ENCODE data around the gene SOX12. TPM values are rescaled to one million over a fixed set of nuclear protein-coding genes. Genes with fewer than 3 reads are reported as not detected.

SOX12 gene
- total RNA-seq, 1 experiment from 2014 or later = 41.0 TPM

DNA sequence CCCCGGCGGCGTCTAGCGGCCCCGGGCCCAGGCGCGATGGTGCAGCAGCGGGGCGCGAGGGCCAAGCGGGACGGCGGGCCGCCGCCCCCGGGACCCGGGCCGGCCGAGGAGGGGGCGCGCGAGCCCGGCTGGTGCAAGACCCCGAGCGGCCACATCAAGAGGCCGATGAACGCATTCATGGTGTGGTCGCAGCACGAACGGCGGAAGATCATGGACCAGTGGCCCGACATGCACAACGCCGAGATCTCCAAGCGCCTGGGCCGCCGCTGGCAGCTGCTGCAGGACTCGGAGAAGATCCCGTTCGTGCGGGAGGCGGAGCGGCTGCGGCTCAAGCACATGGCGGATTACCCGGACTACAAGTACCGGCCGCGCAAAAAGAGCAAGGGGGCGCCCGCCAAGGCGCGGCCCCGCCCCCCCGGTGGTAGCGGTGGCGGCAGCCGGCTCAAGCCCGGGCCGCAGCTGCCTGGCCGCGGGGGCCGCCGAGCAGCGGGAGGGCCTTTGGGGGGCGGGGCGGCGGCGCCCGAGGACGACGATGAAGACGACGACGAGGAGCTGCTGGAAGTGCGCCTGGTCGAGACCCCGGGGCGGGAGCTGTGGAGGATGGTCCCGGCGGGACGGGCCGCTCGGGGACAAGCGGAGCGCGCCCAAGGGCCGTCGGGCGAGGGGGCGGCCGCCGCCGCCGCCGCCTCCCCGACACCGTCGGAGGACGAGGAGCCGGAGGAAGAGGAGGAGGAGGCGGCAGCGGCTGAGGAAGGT is 715 bp downstream of the SOX12 start:
- TF ChIP-seq CTCF (conservative IDR thresholded peaks at IDR 0.05; ENCODE audit: low read depth, low read length) = no peak
- TF ChIP-seq EZH2 (IDR thresholded peaks at IDR 0.05; ENCODE audit: borderline replicate concordance, low read depth, low read length, poor library complexity, severe bottlenecking) = no peak
- DNase-seq (ENCODE audit: low spot score) = peak; percentile 83
- no TSS peak for BruUV-seq (replicated peaks)
- CTCF ChIA-PET = no interaction called here
- POLR2A ChIA-PET (ENCODE audit: low non-redundant PET) = interaction anchor here (0.7 kb wide), 1 partner anchor 16 kb away, joined by 10 read pairs; no protein-coding TSS in a partner anchor
- Histone ChIP-seq H3K9me3 (ENCODE audit: low read depth, low read length, poor library complexity, severe bottlenecking) (no peaks in the 10 kb centered on the region), H3K27ac (ENCODE audit: low read depth, low read length, poor library complexity, severe bottlenecking) (peak overlapping the region; percentile 95), H3K27me3 (replicated peaks; ENCODE audit: insufficient read depth, low read depth, low read length, poor library complexity) (no peaks in the 10 kb centered on the region), H3K4me3 (ENCODE audit: low read depth, low read length, poor library complexity, severe bottlenecking) (peak overlapping the region; percentile 88), H3K4me1 (ENCODE audit: insufficient read depth, low read length, poor library complexity, severe bottlenecking) (peaks cover 23% of the 10 kb centered on the region), H3K36me3 (ENCODE audit: insufficient read depth, low read length, poor library complexity, severe bottlenecking) (peaks cover 12% of the 10 kb centered on the region)
- intact Hi-C loops (cut with micrococcal nuclease; ENCODE audit: unreplicated experiment) = loop anchor here (1.0 kb wide), 1 partner anchor 16 kb away; no protein-coding TSS in a partner anchor

- no peak for DNase-seq (ENCODE audit: low spot score)
- no TSS peak for BruUV-seq (replicated peaks)
Observed at GRCh38 chr20:326645-327185, 1.4 kb downstream of the SOX12 start.

More at GRCh38 chr20:326645-327185, 1.4 kb downstream of the SOX12 start:
- peaks cover 23% of the 10 kb centered on the region for H3K4me1 ChIP-seq (ENCODE audit: insufficient read depth, low read length, poor library complexity, severe bottlenecking)
- intact Hi-C loops (cut with micrococcal nuclease; ENCODE audit: unreplicated experiment) = loop anchor here (1.0 kb wide), 1 partner anchor 29 kb away; the partner anchor contains the start of gene ZCCHC3
- peak overlapping the region; percentile 88 for H3K4me3 ChIP-seq (ENCODE audit: low read depth, low read length, poor library complexity, severe bottlenecking)
- POLR2A ChIA-PET (ENCODE audit: low non-redundant PET) = no interaction called here
- TF ChIP-seq CTCF (conservative IDR thresholded peaks at IDR 0.05; ENCODE audit: low read depth, low read length) (no peak), EZH2 (IDR thresholded peaks at IDR 0.05; ENCODE audit: borderline replicate concordance, low read depth, low read length, poor library complexity, severe bottlenecking) (no peak)
- H3K27me3 ChIP-seq (replicated peaks; ENCODE audit: insufficient read depth, low read depth, low read length, poor library complexity) = no peaks in the 10 kb centered on the region
- no peaks in the 10 kb centered on the region for H3K9me3 ChIP-seq (ENCODE audit: low read depth, low read length, poor library complexity, severe bottlenecking)
- H3K36me3 ChIP-seq (ENCODE audit: insufficient read depth, low read length, poor library complexity, severe bottlenecking) = peaks cover 12% of the 10 kb centered on the region
- CTCF ChIA-PET = no interaction called here
- H3K27ac ChIP-seq (ENCODE audit: low read depth, low read length, poor library complexity, severe bottlenecking) = peak overlapping the region; percentile 95

All from A673 (cell line).